HepG2 (cell line): ENCODE results near the gene FCHO2. TPM values are rescaled to one million over a fixed set of nuclear protein-coding genes. Genes with fewer than 3 reads are reported as not detected.

Source experiments
- BRD4 ChIP-seq: sonication (generic); formaldehyde crosslinking; IDR thresholded peaks from 2 replicates; pipeline ENCODE4 v1.4.0; 2020; ENCODE audit warnings: missing genetic modification reagents
- CBX2 ChIP-seq, 2 experiments: fragments of 200-600 bp in 1 of 2; sonication (generic); formaldehyde crosslinking in 1 of 2; IDR thresholded peaks; 2 replicates each; pipeline versions ENCODE4 v1.7.0 to v1.8.1; 2018 to 2022; ENCODE audit warnings: low read depth in 2 of 2, low read length in 1 of 2, mild to moderate bottlenecking in 1 of 2, missing genetic modification reagents in 1 of 2
- E2F1 ChIP-seq: sonication (generic); formaldehyde crosslinking; IDR thresholded peaks from 2 replicates; pipeline ENCODE4 v1.5.0; 2020; ENCODE audit warnings: missing genetic modification reagents
- ETV6 ChIP-seq: sonication (generic); formaldehyde crosslinking; conservative IDR thresholded peaks from 2 replicates; pipeline ENCODE4 v1.4.0; 2020; ENCODE audit warnings: missing genetic modification reagents
- FLYWCH1 ChIP-seq: sonication (generic); formaldehyde crosslinking; IDR thresholded peaks from 2 replicates; pipeline ENCODE4 v1.8.1; 2023; ENCODE audit warnings: mild to moderate bottlenecking, missing genetic modification reagents
- GABPB1 ChIP-seq: IDR thresholded peaks from 2 replicates; pipeline ENCODE4 v1.6.1; 2016; ENCODE audit warnings: mild to moderate bottlenecking, missing genetic modification reagents, moderate library complexity, missing compliant biosample characterization
- HNF4G ChIP-seq, 2 experiments: sonication (generic) in 1 of 2; formaldehyde crosslinking in 1 of 2; IDR thresholded peaks; 2 replicates each; pipeline versions ENCODE4 v1.4.0 to v1.6.1; 2011 to 2020; ENCODE audit warnings: borderline replicate concordance in 2 of 2, low read depth in 2 of 2, mild to moderate bottlenecking in 2 of 2, low read length in 1 of 2, missing genetic modification reagents in 1 of 2, moderate library complexity in 1 of 2
- HNRNPH1 ChIP-seq: fragments of 200-400 bp; formaldehyde crosslinking; optimal IDR thresholded peaks from 2 replicates; pipeline ENCODE3; 2017; ENCODE audit warnings: mild to moderate bottlenecking, low read depth, low read length
- IKZF4 ChIP-seq: sonication (generic); formaldehyde crosslinking; IDR thresholded peaks from 2 replicates; pipeline ENCODE4 v1.5.1; 2020; ENCODE audit warnings: borderline replicate concordance, mild to moderate bottlenecking, low read depth, missing genetic modification reagents; ENCODE audit errors: not compliant biosample characterization
- KLF9 ChIP-seq: IDR thresholded peaks from 2 replicates; pipeline ENCODE4 v1.6.1; 2016; ENCODE audit warnings: low read depth
- KMT2A ChIP-seq: sonication (generic); formaldehyde crosslinking; IDR thresholded peaks from 2 replicates; pipeline ENCODE4 v1.4.0; 2020; ENCODE audit warnings: missing genetic modification reagents
- NR2F1 ChIP-seq, 2 experiments: fragments of 450-650 bp in 1 of 2; formaldehyde crosslinking in 1 of 2; IDR thresholded peaks; 2 replicates each; pipeline versions ENCODE4 v1.5.0 to v1.6.1; 2016 to 2020; ENCODE audit warnings: mild to moderate bottlenecking in 1 of 2, missing compliant biosample characterization in 1 of 2, missing genetic modification reagents in 1 of 2, moderate library complexity in 1 of 2
- PCBP1 ChIP-seq: fragments of 200-400 bp; formaldehyde crosslinking; IDR thresholded peaks from 2 replicates; pipeline ENCODE4 v1.6.1; 2017; ENCODE audit warnings: mild to moderate bottlenecking, low read depth, low read length, borderline replicate concordance
- SKI ChIP-seq: fragments of 450-650 bp; IDR thresholded peaks from one replicate; pipeline ENCODE4 v1.6.1; 2018; ENCODE audit warnings: mild to moderate bottlenecking; ENCODE audit not compliant: partially characterized antibody
- SNAPC5 ChIP-seq: sonication (generic); formaldehyde crosslinking; IDR thresholded peaks from 2 replicates; pipeline ENCODE4 v1.8.1; 2023; ENCODE audit warnings: mild to moderate bottlenecking, missing genetic modification reagents, borderline replicate concordance
- SOX5 ChIP-seq: IDR thresholded peaks from 2 replicates; pipeline ENCODE4 v1.6.1; 2016; ENCODE audit warnings: borderline replicate concordance
- TBX2 ChIP-seq: sonication (generic); formaldehyde crosslinking; IDR thresholded peaks from 2 replicates; pipeline ENCODE4 v1.5.0; 2020; ENCODE audit warnings: missing genetic modification reagents, mild to moderate bottlenecking, borderline replicate concordance
- ZFAT ChIP-seq: sonication (generic); formaldehyde crosslinking; conservative IDR thresholded peaks from 2 replicates; pipeline ENCODE4 v1.8.1; 2023; ENCODE audit warnings: missing genetic modification reagents, inconsistent platforms
- ZKSCAN1 ChIP-seq: fragments of 150-350 bp; IDR thresholded peaks from 2 replicates; pipeline ENCODE4 v1.6.1; 2014; ENCODE audit warnings: low read length
- ZNF12 ChIP-seq: sonication (generic); formaldehyde crosslinking; IDR thresholded peaks from 2 replicates; pipeline ENCODE4 v1.5.0; 2020; ENCODE audit warnings: missing genetic modification reagents
- ZNF124 ChIP-seq: sonication (generic); formaldehyde crosslinking; IDR thresholded peaks from 2 replicates; pipeline ENCODE4 v1.4.0; 2020; ENCODE audit warnings: missing genetic modification reagents
- ZNF17 ChIP-seq: sonication (generic); formaldehyde crosslinking; IDR thresholded peaks from 2 replicates; pipeline ENCODE4 v1.5.0; 2020; ENCODE audit warnings: mild to moderate bottlenecking, missing genetic modification reagents
- ZNF30 ChIP-seq: sonication (generic); formaldehyde crosslinking; IDR thresholded peaks from 2 replicates; pipeline ENCODE4 v1.5.0; 2020; ENCODE audit warnings: mild to moderate bottlenecking, missing genetic modification reagents
- ZNF430 ChIP-seq: sonication (generic); formaldehyde crosslinking; IDR thresholded peaks from 2 replicates; pipeline ENCODE4 v1.9.0; 2021; ENCODE audit warnings: mild to moderate bottlenecking, missing genetic modification reagents
- ZNF607 ChIP-seq: sonication (generic); formaldehyde crosslinking; IDR thresholded peaks from 2 replicates; pipeline ENCODE4 v1.5.1; 2020; ENCODE audit warnings: missing genetic modification reagents, mild to moderate bottlenecking, borderline replicate concordance
- ZNF737 ChIP-seq: sonication (generic); formaldehyde crosslinking; IDR thresholded peaks from 2 replicates; pipeline ENCODE4 v1.5.0; 2020; ENCODE audit warnings: missing genetic modification reagents, mild to moderate bottlenecking, borderline replicate concordance
- ZSCAN12 ChIP-seq: sonication (generic); formaldehyde crosslinking; IDR thresholded peaks from 2 replicates; pipeline ENCODE4 v1.9.0; 2021; ENCODE audit warnings: mild to moderate bottlenecking, missing genetic modification reagents
- polyA plus RNA-seq, 8 experiments: library from polyadenylated mRNA; depleted of rRNA in 3 of 8; stranded (reverse) in 7 of 8; unstranded in 1 of 8; fragments of >200 nt; fragmentation: Illumina TruSeq in 4 of 8; extraction: Trizol in 4 of 8; gene quantifications; 2 replicates each; pipeline versions ENCODE4 v1.2.1 to v1.2.3, GENCODE V29; 2011 to 2016; ENCODE audit warnings: low read depth in 4 of 8, missing spikeins in 1 of 8, mixed read lengths in 1 of 8; ENCODE audit not compliant: insufficient read depth in 1 of 8
- total RNA-seq, 5 experiments: library from RNA; depleted of rRNA; stranded (reverse); fragments of >200 nt; fragmentation: Illumina TruSeq; extraction: Trizol; gene quantifications; 2 replicates each; pipeline ENCODE4 v1.2.3, GENCODE V29; 2016; ENCODE audit warnings: low read depth in 1 of 5
- TF ChIP-seq, protein P1 (sequence below): IDR thresholded peaks from 2 replicates; pipeline ENCODE4 v1.6.1; 2018; ENCODE audit warnings: missing genetic modification reagents, mild to moderate bottlenecking, missing compliant biosample characterization

Gene FCHO2
- total and polyA plus RNA-seq, 2 of the 13 experiments (the other 11 are each of a cell fraction or from before 2014, with no cell fraction given), result 11.6 to 17.3 TPM

DNA sequence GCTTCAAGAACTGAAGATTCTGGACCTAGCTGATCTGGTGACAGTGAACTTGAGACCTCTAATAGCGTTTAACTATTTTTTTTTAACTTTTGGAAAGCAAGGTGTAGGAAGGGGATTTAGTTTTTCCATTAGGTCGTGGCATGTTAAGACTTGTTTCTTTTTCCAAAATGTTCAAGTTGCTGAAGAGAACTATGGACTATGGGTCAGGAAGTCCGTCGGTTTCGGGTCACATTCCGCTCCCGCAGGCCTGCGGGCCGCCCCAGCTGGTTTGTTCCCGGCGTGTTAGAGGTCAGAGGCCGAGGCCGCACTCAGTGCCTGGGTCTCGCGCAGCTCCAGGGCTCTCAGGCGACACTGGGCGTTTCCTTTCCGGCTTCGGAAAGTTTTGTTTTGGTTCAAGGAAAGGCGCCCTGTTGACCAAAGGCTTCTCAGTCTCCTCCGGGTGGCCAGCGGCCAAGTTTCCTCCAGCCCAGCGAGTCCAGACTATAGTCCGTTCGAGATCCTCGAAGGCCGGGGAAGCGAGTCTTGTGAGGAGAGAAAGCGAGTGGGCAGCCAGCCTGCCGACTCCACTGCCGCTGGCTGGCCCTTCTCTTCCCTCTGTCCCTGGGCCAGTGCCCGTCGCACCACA, 586 bp upstream of the FCHO2 start (continued):
- TF ChIP-seq PCBP1 (no peak), ZNF124 (CRISPR knock-in tag) (no peak), SNAPC5 (CRISPR knock-in tag) (no peak), ETV6 (CRISPR knock-in tag) (no peak), HNRNPH1 (no peak), ZNF737 (CRISPR knock-in tag) (no peak), IKZF4 (no peak), SKI (no peak), HNF4G (IDR thresholded peaks at IDR 0.05; ENCODE audit: borderline replicate concordance, low read depth, low read length) (peak; percentile 89), HNF4G (CRISPR knock-in tag; IDR thresholded peaks at IDR 0.05; ENCODE audit: borderline replicate concordance, low read depth) (peak; percentile 91), SOX5 (no peak; the same call in 1 of the 2 replicates), ZFAT (CRISPR knock-in tag) (no peak), CBX2 (IDR thresholded peaks at IDR 0.05; ENCODE audit: low read depth, low read length) (no peak), CBX2 (CRISPR knock-in tag; IDR thresholded peaks at IDR 0.05; ENCODE audit: low read depth) (no peak), NR2F1 (CRISPR knock-in tag; IDR thresholded peaks at IDR 0.05) (peak; percentile 95 to 97), ZSCAN12 (CRISPR knock-in tag) (no peak), ZNF30 (CRISPR knock-in tag) (no peak), ZNF607 (CRISPR knock-in tag) (no peak; the same call in 1 of the 2 replicates), ZNF430 (CRISPR knock-in tag) (no peak), KLF9 (CRISPR knock-in tag) (no peak), BRD4 (CRISPR knock-in tag) (peak; percentile 74; the same call in 1 of the 2 replicates), ZNF17 (CRISPR knock-in tag) (no peak), GABPB1 (CRISPR knock-in tag) (no peak; the same call in 1 of the 2 replicates), TBX2 (CRISPR knock-in tag) (0 out of 2 replicates have a peak, but pooled peaks have one; percentile 56), ZNF12 (CRISPR knock-in tag) (0 out of 2 replicates have a peak, but pooled peaks have one; percentile 6), KMT2A (CRISPR knock-in tag) (0 out of 2 replicates have a peak, but pooled peaks have one; percentile 11), E2F1 (no peak), ZKSCAN1 (no peak), FLYWCH1 (CRISPR knock-in tag) (no peak)
- TF ChIP-seq, protein P1, sequence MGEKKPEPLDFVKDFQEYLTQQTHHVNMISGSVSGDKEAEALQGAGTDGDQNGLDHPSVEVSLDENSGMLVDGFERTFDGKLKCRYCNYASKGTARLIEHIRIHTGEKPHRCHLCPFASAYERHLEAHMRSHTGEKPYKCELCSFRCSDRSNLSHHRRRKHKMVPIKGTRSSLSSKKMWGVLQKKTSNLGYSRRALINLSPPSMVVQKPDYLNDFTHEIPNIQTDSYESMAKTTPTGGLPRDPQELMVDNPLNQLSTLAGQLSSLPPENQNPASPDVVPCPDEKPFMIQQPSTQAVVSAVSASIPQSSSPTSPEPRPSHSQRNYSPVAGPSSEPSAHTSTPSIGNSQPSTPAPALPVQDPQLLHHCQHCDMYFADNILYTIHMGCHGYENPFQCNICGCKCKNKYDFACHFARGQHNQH, result peak; percentile 36
